Effector memory CD4-positive, alpha-beta T cell (primary cell): Measurements from ENCODE around the gene UNC13C.
"Not testable (repeated sequence)": the region's sequence is repeated elsewhere in the genome, so short reads cannot be mapped to it uniquely, and the experiment has no call there.

Source experiments
- DNase-seq, 3 donors: peaks; one replicate each; pipeline ENCODE4 v3.0.0-alpha.2; 2020
- H3K27ac ChIP-seq: 2 replicates; pipeline ENCODE4 v1.7.0; 2013; ENCODE audit warnings: mild to moderate bottlenecking, low read length, moderate library complexity; ENCODE audit not compliant: insufficient read depth, poor library complexity, severe bottlenecking
- H3K27me3 ChIP-seq: replicated peaks from 2 replicates; pipeline ENCODE4 v1.7.0; 2013; ENCODE audit warnings: mild to moderate bottlenecking, low read length; ENCODE audit not compliant: insufficient read depth, control insufficient read depth, poor library complexity, severe bottlenecking
- H3K36me3 ChIP-seq: 2 replicates; pipeline ENCODE4 v1.7.0; 2013; ENCODE audit warnings: mild to moderate bottlenecking, low read length, moderate library complexity; ENCODE audit not compliant: control insufficient read depth, insufficient read depth
- H3K4me1 ChIP-seq: 2 replicates; pipeline ENCODE4 v1.7.0; 2013; ENCODE audit warnings: low read length, mild to moderate bottlenecking; ENCODE audit not compliant: control insufficient read depth, insufficient read depth, poor library complexity, severe bottlenecking
- H3K4me3 ChIP-seq: 2 replicates; pipeline ENCODE4 v1.7.0; 2013; ENCODE audit warnings: low read length, low read depth, mild to moderate bottlenecking; ENCODE audit not compliant: insufficient read depth, poor library complexity, severe bottlenecking
- H3K9me3 ChIP-seq: 2 replicates; pipeline ENCODE4 v1.7.0; 2013; ENCODE audit warnings: mild to moderate bottlenecking, low read length, moderate library complexity; ENCODE audit not compliant: control insufficient read depth

UNC13C gene

GRCh38 chr15:54364961-54365360 lies 386.7 kb downstream of the UNC13C start:
- Histone ChIP-seq H3K4me3 (no peak overlapping the region), H3K4me1 (no peaks in the 10 kb centered on the region), H3K9me3 (no peaks in the 10 kb centered on the region), H3K27ac (no peak overlapping the region), H3K36me3 (no peaks in the 10 kb centered on the region), H3K27me3 (no peaks in the 10 kb centered on the region)
- no peak for DNase-seq

- Histone ChIP-seq H3K4me1 (no peaks in the 10 kb centered on the region), H3K27ac (no peak overlapping the region), H3K36me3 (no peaks in the 10 kb centered on the region), H3K9me3 (no peaks in the 10 kb centered on the region), H3K27me3 (no peaks in the 10 kb centered on the region), H3K4me3 (no peak overlapping the region)
- DNase-seq: no peak
These were observed 395.1 kb downstream of the UNC13C start for GRCh38 chr15:54373332-54373731.

- H3K4me1 ChIP-seq: no peaks in the 10 kb centered on the region
- H3K27ac ChIP-seq: no peak overlapping the region
- no peak for DNase-seq
These were observed 396.1 kb downstream of the UNC13C start for GRCh38 chr15:54374184-54374952.

GRCh38 chr15:54387799-54388198 lies 409.6 kb downstream of the UNC13C start:
- no peaks in the 10 kb centered on the region for H3K4me1 ChIP-seq
- no peak overlapping the region for H3K27ac ChIP-seq
- no peaks in the 10 kb centered on the region for H3K9me3 ChIP-seq
- H3K36me3 ChIP-seq: no peaks in the 10 kb centered on the region
- H3K27me3 ChIP-seq: no peaks in the 10 kb centered on the region
- DNase-seq: no peak
- H3K4me3 ChIP-seq: no peak overlapping the region

More at GRCh38 chr15:54374184-54374952, 396.1 kb downstream of the UNC13C start:
- Histone ChIP-seq H3K27me3 (no peaks in the 10 kb centered on the region), H3K36me3 (no peaks in the 10 kb centered on the region), H3K4me3 (no peak overlapping the region), H3K9me3 (no peaks in the 10 kb centered on the region)

GRCh38 chr15:54388746-54389145 lies 410.5 kb downstream of the UNC13C start:
- Histone ChIP-seq H3K4me3 (no peak overlapping the region), H3K9me3 (no peaks in the 10 kb centered on the region), H3K4me1 (no peaks in the 10 kb centered on the region), H3K27me3 (no peaks in the 10 kb centered on the region), H3K36me3 (no peaks in the 10 kb centered on the region), H3K27ac (no peak overlapping the region)
- DNase-seq: no peak

DNA sequence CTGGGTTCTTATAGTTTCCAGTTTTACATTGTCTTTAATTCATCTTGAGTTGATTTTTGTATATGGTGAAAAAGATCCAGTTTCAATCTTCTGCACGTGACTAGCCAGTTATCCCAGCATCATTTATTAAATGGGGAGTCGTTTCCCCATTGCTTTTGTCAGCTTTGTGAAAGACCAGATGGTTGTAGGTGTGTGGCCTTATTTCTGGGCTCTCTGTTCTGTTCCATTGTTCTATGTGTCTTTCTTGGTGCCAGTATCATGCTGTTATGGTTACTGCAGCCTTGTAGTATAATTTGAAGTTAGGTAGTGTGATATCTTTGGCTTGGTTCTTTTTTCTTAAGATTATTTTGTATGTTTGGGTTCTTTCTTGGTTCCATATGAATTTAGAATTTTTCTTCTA lies 432.2 kb downstream of the UNC13C start:
- DNase-seq: no peak
- Histone ChIP-seq H3K4me1 (no peaks in the 10 kb centered on the region), H3K36me3 (no peaks in the 10 kb centered on the region), H3K4me3 (no peak overlapping the region), H3K9me3 (no peaks in the 10 kb centered on the region), H3K27me3 (no peaks in the 10 kb centered on the region), H3K27ac (no peak overlapping the region)

DNA sequence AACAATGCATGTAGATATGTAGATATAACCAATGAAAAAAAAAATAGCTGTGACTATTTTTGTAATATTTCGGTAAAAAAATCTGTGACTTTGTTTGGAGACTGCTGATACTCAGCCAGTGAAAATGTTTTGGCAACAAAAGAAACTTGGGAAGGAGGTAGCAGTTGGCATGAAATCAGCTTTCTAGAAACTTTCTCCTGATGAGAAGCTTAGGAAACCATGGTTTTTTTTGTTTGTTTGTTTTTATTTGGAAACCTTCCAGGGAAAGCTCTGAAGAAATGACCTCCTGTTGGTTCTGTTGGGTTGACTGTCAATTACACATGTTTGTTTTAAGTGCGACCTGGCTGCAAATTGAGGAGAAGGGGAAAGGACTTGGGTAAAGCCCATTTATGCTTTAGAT lies 445.9 kb downstream of the UNC13C start:
- Histone ChIP-seq H3K4me1 (no peaks in the 10 kb centered on the region), H3K27me3 (no peaks in the 10 kb centered on the region), H3K27ac (no peak overlapping the region), H3K9me3 (no peaks in the 10 kb centered on the region), H3K36me3 (no peaks in the 10 kb centered on the region), H3K4me3 (no peak overlapping the region)
- no peak for DNase-seq

GRCh38 chr15:54428596-54428995 lies 450.4 kb downstream of the UNC13C start:
- no peaks in the 10 kb centered on the region for H3K36me3 ChIP-seq
- no peak overlapping the region for H3K27ac ChIP-seq
- no peaks in the 10 kb centered on the region for H3K4me1 ChIP-seq
- H3K9me3 ChIP-seq: no peaks in the 10 kb centered on the region
- H3K27me3 ChIP-seq: no peaks in the 10 kb centered on the region
- H3K4me3 ChIP-seq: no peak overlapping the region
- DNase-seq: no peak

GRCh38 chr15:54450288-54450687 lies 472.0 kb downstream of the UNC13C start:
- H3K27ac ChIP-seq, DNase-seq, H3K36me3 ChIP-seq, H3K27me3 ChIP-seq, H3K4me3 ChIP-seq, H3K9me3 ChIP-seq, H3K4me1 ChIP-seq: not testable (repeated sequence)

DNA sequence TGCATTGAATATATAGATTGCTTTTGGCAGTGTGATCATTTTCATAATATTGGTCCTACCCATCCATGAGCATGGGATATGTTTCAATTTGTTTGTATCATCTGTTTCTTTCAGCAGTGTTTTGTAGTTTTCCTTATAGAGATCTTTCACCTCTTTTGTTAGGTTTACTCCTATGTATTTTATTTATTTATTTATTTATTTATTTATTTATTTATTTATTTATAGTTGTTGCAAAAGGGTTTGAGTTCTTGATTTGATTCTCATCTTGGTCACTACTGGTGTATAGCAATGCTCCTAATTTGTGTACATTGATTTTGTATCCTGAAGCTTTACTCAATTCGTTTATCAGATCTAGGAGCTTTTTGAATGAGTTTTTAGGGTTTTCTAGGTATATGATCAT lies 478.2 kb downstream of the UNC13C start:
- no peak for DNase-seq
- no peaks in the 10 kb centered on the region for H3K4me1 ChIP-seq
- no peaks in the 10 kb centered on the region for H3K36me3 ChIP-seq
- no peak overlapping the region for H3K27ac ChIP-seq
- H3K27me3 ChIP-seq: no peaks in the 10 kb centered on the region
- H3K9me3 ChIP-seq: no peaks in the 10 kb centered on the region
- H3K4me3 ChIP-seq: no peak overlapping the region
